ENCODE results near the gene PSMD13.

Gene PSMD13

GRCh38 chr11:221998-222789 is 14.6 kb upstream of the PSMD13 start:
- no peak for DNase-seq (ENCODE audit: low read depth)
- no peak for TF ChIP-seq CTCF (conservative IDR thresholded peaks at IDR 0.05; ENCODE audit: low read depth, low read length)
- no peak overlapping the region for H3K4me3 ChIP-seq (ENCODE audit: low read depth, low read length)

DNA sequence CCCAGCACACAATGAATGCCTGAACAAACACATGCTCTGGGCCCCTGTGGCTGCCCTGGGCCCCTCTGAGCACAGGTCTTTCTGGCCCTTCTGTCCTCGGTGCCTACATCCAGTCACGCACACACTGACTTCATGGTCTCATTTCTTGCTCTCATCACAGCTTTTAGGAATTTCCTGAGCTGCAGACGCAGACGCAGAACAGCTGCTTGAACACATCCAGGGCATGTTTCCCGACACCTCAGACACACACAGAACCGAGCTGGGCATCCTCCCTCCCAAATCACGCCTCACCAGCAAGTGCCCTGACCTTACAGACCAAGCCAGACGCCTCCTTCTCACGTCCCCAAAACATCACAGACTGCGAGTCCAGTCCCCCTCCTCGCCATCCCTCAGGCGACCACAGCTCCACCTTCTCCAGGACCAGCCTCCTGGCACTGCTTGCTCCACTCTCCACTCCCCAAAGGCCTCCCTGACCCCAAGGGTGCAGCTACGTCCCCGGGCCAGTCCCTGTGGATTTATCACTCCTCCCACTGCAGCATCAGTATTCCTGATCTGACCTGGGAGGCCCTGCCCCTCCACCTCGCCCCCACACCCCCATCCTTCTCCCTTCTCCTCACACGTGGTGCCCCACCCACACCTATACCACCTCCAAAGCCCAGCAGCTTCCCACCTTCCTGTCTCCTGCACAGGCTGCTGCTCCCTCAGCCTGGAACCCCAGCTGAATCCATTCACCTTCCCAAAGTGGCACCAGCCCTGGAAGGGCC is 13.6 kb upstream of the PSMD13 start:
- DNase-seq (ENCODE audit: low read depth), result no peak
- no peak overlapping the region for H3K4me3 ChIP-seq (ENCODE audit: low read depth, low read length)
- TF ChIP-seq CTCF (conservative IDR thresholded peaks at IDR 0.05; ENCODE audit: low read depth, low read length), result no peak

DNA sequence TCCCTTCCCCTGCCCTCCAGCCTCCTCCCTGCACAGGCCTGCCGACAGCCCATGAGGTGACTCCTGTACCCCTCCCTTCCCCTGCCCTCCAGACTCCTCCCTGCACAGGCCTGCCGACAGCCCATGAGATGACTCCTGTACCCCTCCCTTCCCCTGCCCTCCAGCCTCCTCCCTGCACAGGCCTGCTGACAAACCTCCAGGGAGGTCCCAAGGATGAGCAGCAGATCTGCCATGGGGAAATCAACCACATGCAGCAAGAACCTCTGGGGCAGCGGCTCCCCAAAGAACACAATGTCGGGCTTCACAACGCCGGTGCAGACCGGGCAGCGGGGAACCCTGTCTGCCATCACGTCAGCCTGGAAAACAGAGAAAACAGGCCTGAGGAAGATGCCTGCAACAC is 12.9 kb upstream of the PSMD13 start:
- TF ChIP-seq CTCF (conservative IDR thresholded peaks at IDR 0.05; ENCODE audit: low read depth, low read length), result no peak
- DNase-seq (ENCODE audit: low read depth), result no peak
- H3K4me3 ChIP-seq (ENCODE audit: low read depth, low read length), result no peak overlapping the region

- no peak for TF ChIP-seq CTCF (conservative IDR thresholded peaks at IDR 0.05; ENCODE audit: low read depth, low read length)
- H3K4me3 ChIP-seq (ENCODE audit: low read depth, low read length), result no peak overlapping the region
- DNase-seq (ENCODE audit: low read depth), result no peak
Measured at GRCh38 chr11:224424-224823, 12.4 kb upstream of the PSMD13 start.

- no peak for TF ChIP-seq CTCF (conservative IDR thresholded peaks at IDR 0.05; ENCODE audit: low read depth, low read length)
- H3K4me3 ChIP-seq (ENCODE audit: low read depth, low read length), result no peak overlapping the region
- DNase-seq (ENCODE audit: low read depth), result peak; percentile 33
Measured at GRCh38 chr11:225734-226453, 10.9 kb upstream of the PSMD13 start.

GRCh38 chr11:227824-228379 is 8.9 kb upstream of the PSMD13 start:
- no peak for TF ChIP-seq CTCF (conservative IDR thresholded peaks at IDR 0.05; ENCODE audit: low read depth, low read length)
- H3K4me3 ChIP-seq (ENCODE audit: low read depth, low read length), result no peak overlapping the region
- DNase-seq (ENCODE audit: low read depth), result no peak
